ENCODE measurements around the gene KLF13. TPM values are rescaled to one million over a fixed set of nuclear protein-coding genes. Genes with fewer than 3 reads are reported as not detected.

Gene KLF13
- polyA plus RNA-seq, 1 experiment = 11.5 TPM

DNA sequence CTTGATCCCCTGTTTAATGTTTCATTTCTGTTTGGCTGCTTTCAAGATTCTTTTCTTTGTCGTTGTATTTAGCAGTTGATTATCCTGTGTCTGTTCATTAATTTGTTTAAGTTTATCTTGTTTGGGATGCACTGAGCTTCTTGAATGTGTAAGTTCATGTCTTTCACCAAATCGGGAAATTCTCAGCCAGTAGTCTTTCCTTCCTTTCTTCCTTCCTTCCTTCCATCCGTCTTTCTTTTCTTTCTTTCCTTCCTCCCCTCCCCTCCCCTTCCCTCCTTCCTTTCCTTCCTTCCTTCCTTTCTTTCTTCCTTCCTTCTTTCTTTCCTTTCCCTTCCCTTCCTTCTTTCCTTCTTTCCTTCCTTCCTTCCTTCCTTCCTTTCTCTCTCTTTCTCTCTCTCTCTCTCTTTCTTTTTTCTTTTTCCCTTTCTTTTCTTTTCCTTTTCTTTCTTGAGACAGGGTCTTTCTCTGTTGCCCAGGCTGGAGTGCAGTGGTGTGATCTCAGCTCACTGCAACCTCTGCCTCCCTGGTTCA is 35.5 kb upstream of the KLF13 start:
- ChIA-PET CTCF (interaction anchor here (1.4 kb wide), 1 partner anchor 17 kb away, joined by 3 read pairs; no protein-coding TSS in a partner anchor), POLR2A (no interaction called here)
- TF ChIP-seq, protein P1, sequence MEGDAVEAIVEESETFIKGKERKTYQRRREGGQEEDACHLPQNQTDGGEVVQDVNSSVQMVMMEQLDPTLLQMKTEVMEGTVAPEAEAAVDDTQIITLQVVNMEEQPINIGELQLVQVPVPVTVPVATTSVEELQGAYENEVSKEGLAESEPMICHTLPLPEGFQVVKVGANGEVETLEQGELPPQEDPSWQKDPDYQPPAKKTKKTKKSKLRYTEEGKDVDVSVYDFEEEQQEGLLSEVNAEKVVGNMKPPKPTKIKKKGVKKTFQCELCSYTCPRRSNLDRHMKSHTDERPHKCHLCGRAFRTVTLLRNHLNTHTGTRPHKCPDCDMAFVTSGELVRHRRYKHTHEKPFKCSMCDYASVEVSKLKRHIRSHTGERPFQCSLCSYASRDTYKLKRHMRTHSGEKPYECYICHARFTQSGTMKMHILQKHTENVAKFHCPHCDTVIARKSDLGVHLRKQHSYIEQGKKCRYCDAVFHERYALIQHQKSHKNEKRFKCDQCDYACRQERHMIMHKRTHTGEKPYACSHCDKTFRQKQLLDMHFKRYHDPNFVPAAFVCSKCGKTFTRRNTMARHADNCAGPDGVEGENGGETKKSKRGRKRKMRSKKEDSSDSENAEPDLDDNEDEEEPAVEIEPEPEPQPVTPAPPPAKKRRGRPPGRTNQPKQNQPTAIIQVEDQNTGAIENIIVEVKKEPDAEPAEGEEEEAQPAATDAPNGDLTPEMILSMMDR (IDR thresholded peaks at IDR 0.05; ENCODE audit: insufficient read depth, low read depth, low read length) = no peak
- Histone ChIP-seq H3K36me3 (ENCODE audit: control insufficient read depth, insufficient read depth, low read length) (no peaks in the 10 kb centered on the region), H3K4me3 (ENCODE audit: low read depth, low read length) (no peak overlapping the region), H3K27me3 (ENCODE audit: control insufficient read depth, insufficient read depth, low read length) (peaks cover 8% of the 10 kb centered on the region)
- no peak for DNase-seq (ENCODE audit: low read depth)

DNA sequence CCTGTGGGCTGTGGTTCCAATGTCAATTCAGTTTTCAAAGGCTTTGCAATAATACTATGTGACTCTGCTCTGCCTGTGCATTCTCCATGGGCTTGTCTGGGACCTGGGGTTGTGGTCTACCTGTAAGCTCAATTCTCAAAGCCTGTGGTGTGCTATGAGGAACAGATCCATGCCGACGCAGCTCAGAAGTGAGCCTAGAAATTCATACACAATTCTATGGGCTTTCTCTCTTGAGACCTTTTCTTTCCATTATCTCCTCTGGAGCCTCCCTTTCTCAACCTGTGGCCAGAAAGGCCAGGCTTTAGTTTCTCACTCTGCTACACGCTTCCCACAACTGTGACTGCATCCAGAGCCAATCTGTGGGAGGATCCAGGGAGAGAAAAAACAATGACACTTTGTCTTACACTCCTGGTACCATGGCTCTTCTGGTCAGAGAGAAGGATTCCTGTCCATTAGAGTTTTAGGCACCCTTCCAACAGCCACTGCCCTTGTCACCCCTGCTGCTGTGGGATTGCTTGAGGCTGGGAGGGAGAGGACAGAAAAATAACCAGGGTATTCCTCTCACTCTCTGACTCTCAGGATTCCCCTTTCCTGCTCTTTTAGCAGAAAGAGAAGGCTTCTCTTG is 34.1 kb upstream of the KLF13 start:
- CTCF ChIA-PET = interaction anchor here (1.4 kb wide), 1 partner anchor 16 kb away, joined by 3 read pairs; no protein-coding TSS in a partner anchor
- DNase-seq (ENCODE audit: low read depth) = no peak
- TF ChIP-seq, protein P1 (IDR thresholded peaks at IDR 0.05; ENCODE audit: insufficient read depth, low read depth, low read length) = no peak
- peaks cover 11% of the 10 kb centered on the region for H3K27me3 ChIP-seq (ENCODE audit: control insufficient read depth, insufficient read depth, low read length)
- no peak overlapping the region for H3K4me3 ChIP-seq (ENCODE audit: low read depth, low read length)
- H3K36me3 ChIP-seq (ENCODE audit: control insufficient read depth, insufficient read depth, low read length) = no peaks in the 10 kb centered on the region
- POLR2A ChIA-PET = no interaction called here

DNA sequence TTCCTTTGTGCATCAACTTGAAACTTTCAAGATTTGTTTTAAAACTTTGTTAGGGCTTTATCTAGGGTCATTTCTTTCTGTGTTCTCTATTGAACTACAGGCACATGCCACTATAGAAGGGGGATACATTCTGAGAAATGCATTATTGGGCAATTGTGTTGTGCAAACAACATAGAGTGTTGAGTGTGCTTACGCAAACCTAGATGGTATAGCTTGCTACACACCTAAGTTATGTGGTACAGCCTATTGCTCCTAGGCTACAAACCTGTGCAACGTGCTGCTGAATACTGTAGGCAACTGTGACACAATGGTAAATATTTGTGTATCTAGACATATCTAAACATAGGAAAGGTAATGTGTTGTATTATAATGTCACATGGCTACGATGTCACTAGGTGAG is 33.0 kb upstream of the KLF13 start:
- H3K27me3 ChIP-seq (ENCODE audit: control insufficient read depth, insufficient read depth, low read length) = peaks cover 13% of the 10 kb centered on the region
- CTCF ChIA-PET = no interaction called here
- DNase-seq (ENCODE audit: low read depth) = no peak
- POLR2A ChIA-PET = no interaction called here
- H3K4me3 ChIP-seq (ENCODE audit: low read depth, low read length) = no peak overlapping the region
- TF ChIP-seq, protein P1 (IDR thresholded peaks at IDR 0.05; ENCODE audit: insufficient read depth, low read depth, low read length) = no peak
- H3K36me3 ChIP-seq (ENCODE audit: control insufficient read depth, insufficient read depth, low read length) = no peaks in the 10 kb centered on the region

GRCh38 chr15:31294067-31294466 is 32.6 kb upstream of the KLF13 start:
- Histone ChIP-seq H3K27me3 (ENCODE audit: control insufficient read depth, insufficient read depth, low read length) (peaks cover 13% of the 10 kb centered on the region), H3K4me3 (ENCODE audit: low read depth, low read length) (no peak overlapping the region), H3K36me3 (ENCODE audit: control insufficient read depth, insufficient read depth, low read length) (no peaks in the 10 kb centered on the region)
- POLR2A ChIA-PET = interaction anchor here (0.6 kb wide), 1 partner anchor 13 kb away, joined by 11 read pairs; no protein-coding TSS in a partner anchor
- TF ChIP-seq, protein P1 (IDR thresholded peaks at IDR 0.05; ENCODE audit: insufficient read depth, low read depth, low read length) = no peak
- DNase-seq (ENCODE audit: low read depth) = no peak
- CTCF ChIA-PET = no interaction called here

DNA sequence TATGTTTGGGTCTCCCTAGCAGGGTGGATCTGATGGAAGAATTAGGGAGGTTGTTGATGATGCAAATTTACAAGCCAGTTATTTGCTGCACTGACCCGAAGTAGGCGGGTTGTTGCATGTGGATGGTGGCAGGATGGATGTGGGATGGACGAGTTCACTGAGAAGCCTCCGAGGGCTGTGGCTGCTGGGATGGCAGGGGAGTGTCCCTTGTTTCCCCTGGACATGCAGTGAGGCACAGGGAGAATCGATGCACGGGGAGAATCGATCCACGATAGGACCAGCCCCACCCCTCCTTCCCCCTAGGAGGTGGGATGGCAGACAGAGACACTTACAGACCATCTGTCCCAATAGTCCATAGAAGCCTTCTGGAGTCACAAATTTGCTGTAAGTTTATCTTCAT is 31.0 kb upstream of the KLF13 start:
- POLR2A ChIA-PET = no interaction called here
- TF ChIP-seq, protein P1 (IDR thresholded peaks at IDR 0.05; ENCODE audit: insufficient read depth, low read depth, low read length) = no peak
- Histone ChIP-seq H3K27me3 (ENCODE audit: control insufficient read depth, insufficient read depth, low read length) (peaks cover 13% of the 10 kb centered on the region), H3K36me3 (ENCODE audit: control insufficient read depth, insufficient read depth, low read length) (no peaks in the 10 kb centered on the region), H3K4me3 (ENCODE audit: low read depth, low read length) (no peak overlapping the region)
- DNase-seq (ENCODE audit: low read depth) = no peak
- CTCF ChIA-PET = no interaction called here

All from BJ (cell line).